GM12878 (cell line): ENCODE measurements around the gene ISCU. TPM values are rescaled to one million over a fixed set of nuclear protein-coding genes. Genes with fewer than 3 reads are reported as not detected.
A peak's percentile ranks its signal among the peaks of the same experiment; 100 is the strongest.

ENCODE experiments used
- ATAC-seq: fragments of 200-7000 bp; cut with Tn5 transposase; 3 replicates; pipeline ENCODE4 v1.9.1; 2020; ENCODE audit warnings: mild to moderate bottlenecking, moderate library complexity
- BruUV-seq: library from RNA; stranded (reverse); fragments of 400-500 nt; replicated peaks from 2 replicates; lab custom pipeline; 2021; lab: Mats Ljungman, UMichigan
- CTCF ChIA-PET: fragments of 300-600 bp; sonication (Branson Sonifier 250); formaldehyde crosslinking; extraction: SDS; loops from one replicate; lab custom pipeline; 2021; ENCODE audit warnings: inconsistent platforms; lab: Yijun Ruan, JAX
- POLR2A ChIA-PET: fragments of 350-600 bp; formaldehyde crosslinking; extraction: SDS; loops from one replicate; lab custom pipeline; 2021; ENCODE audit warnings: inconsistent platforms; lab: Charles Lee
- RAD21 ChIA-PET: fragments of 300-600 bp; sonication (Branson Sonifier 250); formaldehyde crosslinking; loops from one replicate; lab custom pipeline; 2023; ENCODE audit warnings: antibody characterized with exemption; ENCODE audit not compliant: unreplicated experiment; lab: Charles Lee
- SMC1A ChIA-PET: fragments of 300-600 bp; sonication (Branson Sonifier 250); formaldehyde crosslinking; loops from one replicate; lab custom pipeline; 2023; ENCODE audit not compliant: unreplicated experiment, uncharacterized antibody; lab: Charles Lee
- DNase-seq: peaks from one replicate; pipeline ENCODE4 v3.0.0-alpha.2; 2011; ENCODE audit warnings: low read depth, low spot score
- FAIRE-seq: peaks from 3 replicates; lab custom pipeline; 2011; peaks lifted over from hg19 to GRCh38; lab: Jason Lieb, UNC
- H2AFZ ChIP-seq: 2 replicates; pipeline ENCODE4 v1.6.0; 2011; ENCODE audit warnings: low read depth, low read length, control low read depth; ENCODE audit not compliant: control insufficient read depth
- H3K27ac ChIP-seq: 2 replicates; pipeline ENCODE4 v1.5.1; 2011; ENCODE audit warnings: control low read depth; ENCODE audit not compliant: control insufficient read depth, insufficient read depth
- H3K27me3 ChIP-seq, 2 experiments: replicated peaks in 1 of 2; 2 replicates each; pipeline versions ENCODE4 v1.6.0 to v1.6.1; 2011; ENCODE audit warnings: low read length in 1 of 2; ENCODE audit not compliant: control insufficient read depth in 2 of 2, insufficient read depth in 2 of 2
- H3K36me3 ChIP-seq, 2 experiments: 2 replicates each; pipeline ENCODE4 v1.5.1; 2011; ENCODE audit warnings: low read length in 1 of 2; ENCODE audit not compliant: control insufficient read depth in 2 of 2, insufficient read depth in 2 of 2
- H3K4me1 ChIP-seq: 2 replicates; pipeline ENCODE4 v1.6.1; 2011; ENCODE audit warnings: mild to moderate bottlenecking, low read length, moderate library complexity, mixed read lengths; ENCODE audit not compliant: control insufficient read depth, insufficient read depth
- H3K4me2 ChIP-seq: 2 replicates; pipeline ENCODE4 v1.6.0; 2011; ENCODE audit warnings: control low read depth; ENCODE audit not compliant: control insufficient read depth, insufficient read depth
- H3K4me3 ChIP-seq: fragments of 200-600 bp; sonication (generic); 2 replicates; pipeline ENCODE4 v1.5.1; 2016
- H3K79me2 ChIP-seq: 2 replicates; pipeline ENCODE4 v1.6.0; 2011; ENCODE audit warnings: low read length; ENCODE audit not compliant: control insufficient read depth, insufficient read depth
- H3K9ac ChIP-seq: 2 replicates; pipeline ENCODE4 v1.8.0; 2011; ENCODE audit warnings: low read length, control low read depth, mixed read lengths; ENCODE audit not compliant: control insufficient read depth, insufficient read depth
- H3K9me3 ChIP-seq: replicated peaks from 3 replicates; pipeline ENCODE4 v1.5.1; 2011; ENCODE audit warnings: mild to moderate bottlenecking, low read length; ENCODE audit not compliant: control insufficient read depth, insufficient read depth
- H4K20me1 ChIP-seq: 2 replicates; pipeline ENCODE4 v1.6.0; 2011; ENCODE audit not compliant: control insufficient read depth, insufficient read depth
- FOS ChIP-seq: IDR thresholded peaks from 3 replicates; pipeline ENCODE4 v1.6.1; 2011; ENCODE audit warnings: borderline replicate concordance; ENCODE audit not compliant: insufficient read length; ENCODE audit errors: extremely low read depth
- PAX5 ChIP-seq: IDR thresholded peaks from 2 replicates; pipeline ENCODE4 v1.6.1; 2011; ENCODE audit warnings: low read depth, low read length, borderline replicate concordance
- POLR2AphosphoS5 ChIP-seq: IDR thresholded peaks from 2 replicates; pipeline ENCODE4 v1.6.1; 2011; ENCODE audit warnings: mild to moderate bottlenecking, low read length, inconsistent platforms
- SIX5 ChIP-seq: IDR thresholded peaks from 2 replicates; pipeline ENCODE4 v1.6.1; 2011; ENCODE audit warnings: mild to moderate bottlenecking, low read depth, low read length, moderate library complexity; ENCODE audit not compliant: severe bottlenecking
- SMARCA5 ChIP-seq: fragments of 450-650 bp; IDR thresholded peaks from 2 replicates; pipeline ENCODE4 v1.6.1; 2017; ENCODE audit warnings: mild to moderate bottlenecking
- SMC3 ChIP-seq: IDR thresholded peaks from 2 replicates; pipeline ENCODE4 v1.6.1; 2011; ENCODE audit warnings: low read length, improper control_type of control experiment, borderline replicate concordance
- SP1 ChIP-seq: IDR thresholded peaks from one replicate; pipeline ENCODE4 v1.6.1; 2011; ENCODE audit warnings: low read depth, low read length
- SUPT20H ChIP-seq: IDR thresholded peaks from 2 replicates; pipeline ENCODE4 v1.6.1; 2011; ENCODE audit warnings: low read depth, mild to moderate bottlenecking, low read length, moderate library complexity, borderline replicate concordance; ENCODE audit not compliant: control insufficient read depth
- TCF12 ChIP-seq: IDR thresholded peaks from 2 replicates; pipeline ENCODE4 v1.6.1; 2011; ENCODE audit warnings: low read depth, mild to moderate bottlenecking, low read length
- TCF3 ChIP-seq: IDR thresholded peaks from 2 replicates; pipeline ENCODE4 v1.6.1; 2012; ENCODE audit warnings: low read depth, mild to moderate bottlenecking, low read length, borderline replicate concordance; ENCODE audit not compliant: insufficient read depth
- ZNF207 ChIP-seq: fragments of 450-650 bp; IDR thresholded peaks from 2 replicates; pipeline ENCODE4 v1.6.1; 2014; ENCODE audit warnings: antibody characterized with exemption, mild to moderate bottlenecking, borderline replicate concordance
- WGBS: methylation state at CpG from one replicate; pipeline ENCODE4 v1.1.6; 2016; ENCODE audit warnings: low lambda C conversion rate; ENCODE audit not compliant: insufficient replicate concordance, insufficient coverage; ENCODE audit errors: missing lambda C conversion rate; 5-methylcytosine and 5-hydroxymethylcytosine counted together
- in situ Hi-C: fragments of 300-500 bp; cut with MboI; formaldehyde crosslinking; loops from 9 replicates; pipeline ENCODE4 v1.14.3; 2018; ENCODE audit warnings: mixed read lengths
- intact Hi-C: fragments of 100-400 bp; cut with micrococcal nuclease; formaldehyde crosslinking; loops from one replicate; pipeline ENCODE4 v1.14.2; 2022; ENCODE audit not compliant: unreplicated experiment
- polyA plus RNA-seq, 11 experiments: library from polyadenylated mRNA; depleted of rRNA in 4 of 11; unstranded in 6 of 11; stranded (reverse) in 5 of 11; fragments of >200 nt; fragmentation: Nextera tagmentation in 4 of 11; fragmentation: Illumina TruSeq in 1 of 11; extraction: Ambion mirVana in 4 of 11; extraction: Trizol in 1 of 11; gene quantifications; 1 replicate in 1 of 11; 2 replicates in 10 of 11; pipeline versions ENCODE4 v1.2.1 to v1.2.3, GENCODE V29; 2011 to 2016; ENCODE audit warnings: inconsistent platforms in 2 of 11, missing spikeins in 2 of 11, low read depth in 1 of 11
- total RNA-seq, 4 experiments: library from RNA; depleted of rRNA in 3 of 4; stranded (reverse); fragments of >200 nt in 3 of 4; fragmentation: Illumina TruSeq in 1 of 4; extraction: Trizol in 1 of 4; gene quantifications; 2 replicates each; pipeline versions ENCODE4 v1.2.1 to v1.2.3, GENCODE V29; 2013 to 2021
- TF ChIP-seq, protein P1 (sequence below): fragments of 450-650 bp; IDR thresholded peaks from 2 replicates; pipeline ENCODE4 v1.6.1; 2017; ENCODE audit warnings: low read depth, mild to moderate bottlenecking, moderate library complexity
- TF ChIP-seq, protein P2 (sequence below): IDR thresholded peaks from 2 replicates; pipeline ENCODE4 v1.6.1; 2012; ENCODE audit warnings: low read depth, low read length, improper control_type of control experiment

Gene ISCU
- total and polyA plus RNA-seq, 10 of the 15 experiments (the other 5 are each of a cell fraction or from before 2014, with no cell fraction given): 32.8 to 260 (median 127) TPM

DNA sequence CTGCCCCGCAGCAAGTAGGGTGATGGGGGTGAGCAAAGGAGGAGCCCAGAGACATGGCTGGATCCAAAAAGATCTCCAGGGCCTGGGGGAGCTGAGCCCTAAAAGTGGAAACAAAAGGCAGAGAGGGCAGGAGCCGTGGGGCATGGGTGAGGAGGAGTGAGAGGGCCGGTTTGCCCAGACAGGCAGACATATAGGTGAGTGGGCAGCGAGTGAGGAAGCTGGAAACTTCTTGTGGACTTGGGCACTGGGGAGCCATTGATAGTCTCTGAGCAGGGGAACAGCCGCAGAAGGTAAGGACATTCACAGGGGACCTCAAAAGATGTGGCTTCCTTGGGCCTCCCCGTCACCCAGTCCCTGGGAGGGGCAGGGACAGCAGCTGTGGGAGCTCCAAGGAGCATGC, 52.2 kb downstream of the ISCU start:
- Histone ChIP-seq H3K27ac (peak overlapping the region; percentile 65; the same call in 1 of the 2 replicates), H3K36me3 (no peaks in the 10 kb centered on the region), H3K9me3 (peaks cover 13% of the 10 kb centered on the region; the same call in 2 of the 3 replicates), H3K4me3 (no peak overlapping the region), H4K20me1 (no peaks in the 10 kb centered on the region), H2AFZ (no peak overlapping the region), H3K79me2 (no peaks in the 10 kb centered on the region), H3K27me3 (no peaks in the 10 kb centered on the region), H3K4me1 (peaks cover 61% of the 10 kb centered on the region), H3K9ac (no peak overlapping the region), H3K4me2 (no peak overlapping the region)
- TF ChIP-seq SMARCA5 (no peak), POLR2AphosphoS5 (no peak), ZNF207 (no peak), TCF12 (no peak)
- CTCF ChIA-PET: interaction anchor here (0.7 to 17.2 kb wide), 3 partner anchors 14 to 47 kb away, joined by 3 to 866 read pairs (median 156); partner anchors contain the start of genes ISCU, SART3 and SELPLG
- POLR2A ChIA-PET: interaction anchor here (1.3 to 8.2 kb wide), 4 partner anchors 20 to 47 kb away, joined by 4 to 211 read pairs (median 58); partner anchors contain the start of genes ISCU and SELPLG
- SMC1A ChIA-PET: interaction anchor here (11.4 kb wide), 1 partner anchor 49 kb away, joined by 718 read pairs; the partner anchor contains the start of genes ISCU and SART3
- 99% methylated on average over 6 of the region's 6 CpGs for whole genome bisulfite sequencing
- BruUV-seq: no TSS peak
- RAD21 ChIA-PET: interaction anchor here (0.9 to 15.9 kb wide), 3 partner anchors 20 to 50 kb away, joined by 3 to 633 read pairs (median 224); partner anchors contain the start of genes ISCU, SART3 and SELPLG
- in situ Hi-C loops: loop anchor here (5.0 kb wide), 2 partner anchors 47 to 282 kb away; no protein-coding TSS in a partner anchor
- intact Hi-C loops: loop anchor here (5.0 kb wide), 1 partner anchor 97 kb away; the partner anchor contains the start of gene FICD
- FAIRE-seq (no peak), ATAC-seq (no peak), DNase-seq (no peak)

GRCh38 chr12:108615918-108616317, 53.5 kb downstream of the ISCU start:
- peaks cover 55% of the 10 kb centered on the region for H3K4me1 ChIP-seq
- no peaks in the 10 kb centered on the region for H3K79me2 ChIP-seq
- H2AFZ ChIP-seq: no peak overlapping the region
- ChIA-PET CTCF (interaction anchor here (0.8 to 17.2 kb wide), 6 partner anchors 20 to 242 kb away, joined by 3 to 866 read pairs (median 56); partner anchors contain the start of genes ISCU, SART3, SELPLG and SSH1), POLR2A (interaction anchor here (2.6 to 8.2 kb wide), 4 partner anchors 19 to 49 kb away, joined by 7 to 211 read pairs (median 52); partner anchors contain the start of genes ISCU and SELPLG), RAD21 (interaction anchor here (2.6 to 15.9 kb wide), 4 partner anchors 19 to 188 kb away, joined by 7 to 633 read pairs (median 148); partner anchors contain the start of genes ISCU, SART3 and SELPLG), SMC1A (interaction anchor here (0.9 to 11.4 kb wide), 10 partner anchors 11 to 103 kb away, joined by 3 to 718 read pairs (median 4); partner anchors contain the start of genes ISCU and SART3)
- DNase-seq (no peak), ATAC-seq (no peak), FAIRE-seq (no peak)
- no peaks in the 10 kb centered on the region for H3K27me3 ChIP-seq
- no TSS peak for BruUV-seq
- intact Hi-C loops (loop anchor here (5.0 kb wide), 1 partner anchor 99 kb away; the partner anchor contains the start of gene FICD), in situ Hi-C loops (loop anchor here (5.0 kb wide), 2 partner anchors 49 to 284 kb away; no protein-coding TSS in a partner anchor)
- H3K4me2 ChIP-seq: peak overlapping the region; percentile 39
- no peak overlapping the region for H3K4me3 ChIP-seq
- no peaks in the 10 kb centered on the region for H3K36me3 ChIP-seq
- peaks cover 13% of the 10 kb centered on the region; the same call in 2 of the 3 replicates for H3K9me3 ChIP-seq
- H3K27ac ChIP-seq: peak overlapping the region; percentile 99
- WGBS: 88% methylated on average over 1 of the region's 1 CpG
- no peaks in the 10 kb centered on the region for H4K20me1 ChIP-seq
- no peak overlapping the region for H3K9ac ChIP-seq
- 0 out of 2 replicates have a peak, but pooled peaks have one; percentile 38 for TF ChIP-seq TCF3
- TF ChIP-seq, protein P1, sequence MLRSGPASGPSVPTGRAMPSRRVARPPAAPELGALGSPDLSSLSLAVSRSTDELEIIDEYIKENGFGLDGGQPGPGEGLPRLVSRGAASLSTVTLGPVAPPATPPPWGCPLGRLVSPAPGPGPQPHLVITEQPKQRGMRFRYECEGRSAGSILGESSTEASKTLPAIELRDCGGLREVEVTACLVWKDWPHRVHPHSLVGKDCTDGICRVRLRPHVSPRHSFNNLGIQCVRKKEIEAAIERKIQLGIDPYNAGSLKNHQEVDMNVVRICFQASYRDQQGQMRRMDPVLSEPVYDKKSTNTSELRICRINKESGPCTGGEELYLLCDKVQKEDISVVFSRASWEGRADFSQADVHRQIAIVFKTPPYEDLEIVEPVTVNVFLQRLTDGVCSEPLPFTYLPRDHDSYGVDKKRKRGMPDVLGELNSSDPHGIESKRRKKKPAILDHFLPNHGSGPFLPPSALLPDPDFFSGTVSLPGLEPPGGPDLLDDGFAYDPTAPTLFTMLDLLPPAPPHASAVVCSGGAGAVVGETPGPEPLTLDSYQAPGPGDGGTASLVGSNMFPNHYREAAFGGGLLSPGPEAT: peak; percentile 27; the same call in 1 of the 2 replicates
- no peak for TF ChIP-seq FOS
- no peak for TF ChIP-seq SMC3
- TF ChIP-seq, protein P2, sequence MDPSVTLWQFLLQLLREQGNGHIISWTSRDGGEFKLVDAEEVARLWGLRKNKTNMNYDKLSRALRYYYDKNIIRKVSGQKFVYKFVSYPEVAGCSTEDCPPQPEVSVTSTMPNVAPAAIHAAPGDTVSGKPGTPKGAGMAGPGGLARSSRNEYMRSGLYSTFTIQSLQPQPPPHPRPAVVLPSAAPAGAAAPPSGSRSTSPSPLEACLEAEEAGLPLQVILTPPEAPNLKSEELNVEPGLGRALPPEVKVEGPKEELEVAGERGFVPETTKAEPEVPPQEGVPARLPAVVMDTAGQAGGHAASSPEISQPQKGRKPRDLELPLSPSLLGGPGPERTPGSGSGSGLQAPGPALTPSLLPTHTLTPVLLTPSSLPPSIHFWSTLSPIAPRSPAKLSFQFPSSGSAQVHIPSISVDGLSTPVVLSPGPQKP: no peak
- TF ChIP-seq PAX5: no peak
- no peak for TF ChIP-seq SIX5
- peak; percentile 7 for TF ChIP-seq SP1
- no peak for TF ChIP-seq SUPT20H
